T-helper 2 cell treated with Interferon-gamma antibody and Interleukin-4, amounts not matched to agents 5 μg/mL and 100 μg/mL, for 36 hours (primary cell): ENCODE measurements around the gene SERBP1.
A peak's percentile ranks its signal among the peaks of the same experiment; 100 is the strongest.
"Not testable (repeated sequence)": the region's sequence is repeated elsewhere in the genome, so short reads cannot be mapped to it uniquely, and the experiment has no call there.

ENCODE experiments used
- DNase-seq: peaks from one replicate; pipeline ENCODE4 v3.0.0; 2021; ENCODE audit warnings: low spot score
- H3K27ac Mint-ChIP-seq: one replicate; pipeline ENCODE4 v1.8.0; 2021; ENCODE audit warnings: mild to moderate bottlenecking, mixed read lengths
- H3K27me3 Mint-ChIP-seq: one replicate; pipeline ENCODE4 v1.8.0; 2021; ENCODE audit warnings: low read depth, mixed read lengths
- H3K36me3 Mint-ChIP-seq: one replicate; pipeline ENCODE4 v1.8.0; 2021; ENCODE audit warnings: low read depth, mixed read lengths
- H3K4me1 Mint-ChIP-seq: one replicate; pipeline ENCODE4 v1.8.0; 2021; ENCODE audit warnings: low read depth, mixed read lengths
- H3K4me3 Mint-ChIP-seq: one replicate; pipeline ENCODE4 v1.8.0; 2022; ENCODE audit warnings: mild to moderate bottlenecking, moderate library complexity, mixed read lengths
- H3K9me3 Mint-ChIP-seq: one replicate; pipeline ENCODE4 v1.8.0; 2021; ENCODE audit warnings: mixed read lengths

Gene SERBP1

DNA sequence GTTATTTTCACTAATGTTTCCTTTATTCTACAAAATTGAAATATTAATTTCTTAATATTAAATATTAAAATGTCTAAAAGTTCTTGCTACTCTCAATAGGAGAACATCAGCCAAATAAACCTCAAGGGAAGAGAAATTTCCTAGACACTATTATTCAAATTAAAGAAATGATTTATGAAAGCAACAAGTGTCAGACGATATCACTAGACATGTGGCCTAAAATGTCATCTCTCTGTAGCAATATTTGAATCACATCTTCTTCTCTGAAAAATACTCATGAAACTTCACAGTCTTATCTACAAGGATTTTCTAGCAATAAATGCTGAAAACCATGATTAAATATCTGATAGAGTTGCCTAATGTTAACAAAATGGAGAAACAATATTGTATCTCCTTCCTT, 2.5 kb upstream of the SERBP1 start:
- Mint-ChIP-seq H3K4me3 (peak overlapping the region; percentile 2), H3K4me1 (peaks cover 35% of the 10 kb centered on the region), H3K9me3 (no peaks in the 10 kb centered on the region), H3K27me3 (no peaks in the 10 kb centered on the region), H3K27ac (no peak overlapping the region), H3K36me3 (peaks cover 21% of the 10 kb centered on the region)
- no peak for DNase-seq

DNA sequence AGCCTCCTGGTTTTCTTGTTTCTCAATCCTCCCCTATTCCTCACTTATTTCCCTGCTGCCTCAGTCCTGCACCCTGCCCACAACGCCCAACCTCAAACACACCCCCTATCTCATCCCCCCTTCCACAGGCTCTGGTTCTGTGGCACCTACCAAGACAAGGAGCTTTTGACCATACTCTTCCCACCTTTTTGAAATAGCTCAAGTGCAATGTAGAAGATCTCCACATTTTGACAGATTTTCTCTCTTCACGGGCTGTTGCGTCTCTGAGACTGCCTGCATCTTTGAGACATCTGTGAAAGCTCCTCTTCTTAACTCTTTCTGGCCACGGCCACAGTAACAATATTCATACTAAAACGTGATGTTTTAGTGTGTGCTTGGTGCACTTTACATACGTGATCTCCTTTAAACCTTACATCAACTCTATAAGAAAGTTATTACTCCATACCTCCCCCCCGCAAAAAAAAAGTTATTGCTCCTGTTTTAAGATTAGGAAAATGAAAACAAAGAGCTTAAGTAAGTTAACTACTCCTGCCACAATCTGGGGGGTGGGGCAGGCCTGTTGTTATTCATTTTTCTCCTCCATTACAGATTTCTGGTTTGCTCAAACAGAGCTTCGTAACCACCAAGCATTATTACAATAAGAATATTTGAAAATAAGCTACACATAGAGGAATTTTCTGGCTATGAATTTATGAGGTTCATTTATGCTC, 1.8 kb upstream of the SERBP1 start:
- H3K27ac Mint-ChIP-seq: peak overlapping the region; percentile 97
- DNase-seq: no peak
- H3K9me3 Mint-ChIP-seq: no peaks in the 10 kb centered on the region
- H3K36me3 Mint-ChIP-seq: peaks cover 28% of the 10 kb centered on the region
- no peaks in the 10 kb centered on the region for H3K27me3 Mint-ChIP-seq
- H3K4me1 Mint-ChIP-seq: peaks cover 42% of the 10 kb centered on the region
- H3K4me3 Mint-ChIP-seq: peak overlapping the region; percentile 92

DNA sequence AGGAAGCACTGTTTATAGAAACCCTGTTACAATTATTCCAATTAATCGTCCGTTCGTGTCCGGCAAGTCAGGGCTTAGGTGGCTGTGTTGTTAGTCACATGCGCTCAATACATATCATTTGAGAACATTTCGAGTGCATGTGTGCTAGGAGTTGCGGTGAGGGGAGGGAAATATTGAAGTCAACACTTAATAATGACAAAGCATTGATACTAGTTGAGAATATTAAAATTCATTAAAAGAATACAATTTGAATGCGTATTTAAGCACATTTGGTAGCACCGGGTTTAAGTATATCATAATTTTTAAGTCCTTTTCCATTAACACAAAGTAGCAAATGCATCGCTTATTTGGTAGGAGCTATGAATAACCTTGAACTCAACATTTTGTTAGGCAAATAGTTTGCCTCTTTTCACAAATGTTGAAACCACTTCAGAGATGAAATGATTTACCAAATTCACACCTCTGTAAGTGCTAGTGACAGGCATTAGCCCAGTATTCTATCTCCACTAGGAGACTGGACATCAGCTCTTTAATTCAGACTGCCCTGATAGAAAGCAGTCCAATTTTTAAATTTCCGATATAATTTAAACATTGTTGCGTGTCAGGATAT, 1.1 kb upstream of the SERBP1 start:
- Mint-ChIP-seq H3K9me3 (no peaks in the 10 kb centered on the region), H3K36me3 (peaks cover 32% of the 10 kb centered on the region), H3K4me3 (peak overlapping the region; percentile 92), H3K27ac (peak overlapping the region; percentile 97), H3K27me3 (no peaks in the 10 kb centered on the region), H3K4me1 (peaks cover 44% of the 10 kb centered on the region)
- no peak for DNase-seq

DNA sequence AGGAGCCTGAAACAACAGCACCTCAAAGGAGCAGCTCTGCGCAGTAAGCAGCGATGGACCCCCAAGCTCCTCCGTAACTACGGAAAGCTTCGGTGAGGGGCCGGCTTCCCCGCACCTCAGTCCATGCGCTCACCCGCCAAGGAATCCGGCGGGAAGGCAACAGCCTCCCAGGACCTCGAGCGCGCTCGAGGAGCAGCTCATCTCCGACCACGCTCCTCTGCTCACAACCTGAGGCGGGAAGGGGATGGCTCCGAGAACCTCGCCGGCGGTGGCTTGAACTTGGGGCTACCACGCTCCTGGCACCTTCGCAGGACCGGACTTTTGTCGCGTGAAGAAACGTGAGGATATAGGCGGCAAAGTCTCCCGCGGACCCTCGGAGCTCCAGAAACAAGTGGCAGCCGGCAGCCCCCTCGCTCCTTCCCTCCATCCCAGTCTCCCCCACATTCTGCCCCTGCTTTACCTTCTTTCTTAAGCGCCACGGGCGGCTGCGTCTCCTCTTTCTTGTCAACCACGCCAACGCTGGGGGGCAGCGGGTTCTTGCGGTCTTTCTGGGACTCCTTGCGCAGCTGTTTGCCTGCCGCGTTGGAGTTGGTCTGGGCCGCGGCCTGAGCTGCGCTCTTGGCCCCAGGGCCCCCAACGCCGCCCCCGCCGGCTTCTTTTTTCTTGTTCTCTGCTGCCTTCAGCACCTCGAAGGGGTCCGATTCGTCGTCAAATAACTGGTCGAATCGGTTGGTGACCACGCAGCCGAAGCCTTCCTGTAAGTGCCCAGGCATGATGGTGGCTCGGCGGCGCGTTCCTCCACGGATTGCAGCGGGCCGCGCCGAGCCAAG, 459 bp downstream of the SERBP1 start:
- Mint-ChIP-seq H3K9me3 (no peaks in the 10 kb centered on the region), H3K27me3 (no peaks in the 10 kb centered on the region), H3K27ac (peak overlapping the region; percentile 97), H3K36me3 (peaks cover 46% of the 10 kb centered on the region), H3K4me3 (peak overlapping the region; percentile 92), H3K4me1 (peaks cover 55% of the 10 kb centered on the region)
- no peak for DNase-seq

DNA sequence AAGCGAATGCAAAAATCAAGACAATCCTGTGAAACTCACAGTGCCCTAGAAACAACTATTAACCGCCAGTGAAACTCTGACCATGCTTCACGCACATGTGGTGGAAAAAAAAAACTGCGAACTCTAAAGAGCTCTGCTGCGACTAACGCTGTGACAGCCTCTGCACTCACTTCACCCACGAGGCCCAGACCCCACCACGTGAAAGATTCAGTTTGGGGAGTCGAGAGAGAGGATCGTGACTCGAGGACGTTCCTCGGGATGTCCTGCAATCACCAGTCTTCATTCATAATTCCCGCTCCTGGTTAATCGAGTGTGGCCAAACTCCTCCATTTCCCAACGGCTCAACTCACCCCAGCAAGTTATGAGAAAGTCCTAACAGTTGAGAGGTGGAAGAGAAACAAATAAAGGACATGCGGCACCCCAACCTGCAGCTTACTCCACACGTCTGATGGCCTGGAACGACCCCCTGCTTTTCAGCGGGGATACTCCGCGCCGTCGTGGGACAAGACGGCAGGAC, 1.1 kb downstream of the SERBP1 start:
- Mint-ChIP-seq H3K27me3 (no peaks in the 10 kb centered on the region), H3K27ac (peak overlapping the region; percentile 97), H3K4me3 (peak overlapping the region; percentile 92), H3K36me3 (peaks cover 51% of the 10 kb centered on the region), H3K4me1 (peaks cover 55% of the 10 kb centered on the region), H3K9me3 (no peaks in the 10 kb centered on the region)
- DNase-seq: peak; percentile 27

DNA sequence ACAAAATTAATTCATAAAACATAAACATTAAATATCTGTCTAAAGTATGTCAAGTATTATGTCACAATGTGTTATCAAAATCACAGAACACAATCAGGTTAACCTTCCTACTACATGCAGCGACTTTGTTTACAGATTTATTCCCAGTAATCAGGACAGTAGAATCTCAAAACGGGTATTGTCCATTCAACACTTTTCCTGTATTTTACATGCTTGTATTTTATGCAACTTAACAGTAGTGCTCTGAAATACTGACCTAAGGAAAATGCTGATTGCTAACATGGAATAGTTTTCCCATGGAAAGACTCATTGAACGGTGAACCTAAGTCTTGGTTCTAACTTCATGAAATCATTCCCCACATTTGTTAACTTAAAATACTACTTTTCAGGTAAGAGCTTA, 2.3 kb downstream of the SERBP1 start:
- Mint-ChIP-seq H3K27me3 (no peaks in the 10 kb centered on the region), H3K9me3 (no peaks in the 10 kb centered on the region), H3K27ac (peak overlapping the region; percentile 39), H3K36me3 (peaks cover 63% of the 10 kb centered on the region), H3K4me1 (peaks cover 51% of the 10 kb centered on the region), H3K4me3 (peak overlapping the region; percentile 92)
- DNase-seq: no peak

DNA sequence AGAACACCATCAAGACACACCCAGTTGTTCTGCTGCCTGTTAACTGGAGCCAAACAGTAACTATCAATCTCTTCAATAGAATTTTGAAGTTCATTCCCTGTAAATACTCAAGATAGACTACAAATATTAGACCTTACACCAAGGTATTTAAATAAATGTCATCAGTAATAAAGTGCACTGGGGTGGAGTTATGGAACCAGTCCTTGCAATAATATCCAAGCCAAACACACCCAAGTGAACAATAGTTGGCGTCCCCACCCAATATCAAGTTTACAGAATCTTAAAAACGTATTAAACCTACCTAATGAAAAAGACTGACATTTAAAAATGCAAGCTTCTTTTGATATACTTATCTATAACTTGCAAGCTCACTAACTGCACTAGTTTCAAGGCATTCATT, 2.7 kb downstream of the SERBP1 start:
- Mint-ChIP-seq H3K4me3 (peak overlapping the region; percentile 92), H3K27me3 (no peaks in the 10 kb centered on the region), H3K9me3 (no peaks in the 10 kb centered on the region), H3K4me1 (peaks cover 48% of the 10 kb centered on the region), H3K36me3 (peaks cover 67% of the 10 kb centered on the region), H3K27ac (no peak overlapping the region)
- DNase-seq: no peak

DNA sequence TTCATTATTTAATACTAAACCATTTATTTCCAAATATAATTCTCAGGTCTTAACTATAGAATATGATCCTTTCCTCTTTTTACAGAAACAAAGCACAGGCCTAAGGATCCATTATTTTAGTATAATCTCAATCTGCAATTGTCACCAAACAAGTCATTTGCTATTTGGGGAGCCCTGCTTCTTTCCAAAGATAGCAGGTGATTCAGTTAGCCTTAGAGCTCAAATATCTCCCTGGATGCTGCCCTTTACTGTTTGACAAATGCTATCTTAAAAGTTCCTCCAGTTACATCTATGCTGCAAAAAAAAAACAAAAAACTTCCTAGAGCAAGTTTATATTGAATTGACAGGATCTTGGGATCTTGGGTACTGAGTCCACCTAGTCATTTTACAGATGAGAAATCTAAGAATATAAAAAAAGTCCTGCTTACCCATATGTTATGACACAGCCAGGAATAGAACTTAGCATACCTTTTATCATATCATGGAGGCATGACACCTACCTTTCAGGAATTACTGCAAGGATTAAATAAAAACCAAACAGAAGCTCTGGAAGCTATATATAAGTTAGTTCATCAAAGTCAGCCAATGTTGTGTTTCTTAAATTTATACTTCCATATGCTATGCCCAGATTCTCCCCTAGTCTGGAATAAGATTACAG, 9.2 kb downstream of the SERBP1 start:
- Mint-ChIP-seq H3K27me3 (no peaks in the 10 kb centered on the region), H3K4me1 (peaks cover 49% of the 10 kb centered on the region), H3K4me3 (no peak overlapping the region), H3K36me3 (peaks cover 87% of the 10 kb centered on the region), H3K9me3 (no peaks in the 10 kb centered on the region), H3K27ac (no peak overlapping the region)
- DNase-seq: no peak

DNA sequence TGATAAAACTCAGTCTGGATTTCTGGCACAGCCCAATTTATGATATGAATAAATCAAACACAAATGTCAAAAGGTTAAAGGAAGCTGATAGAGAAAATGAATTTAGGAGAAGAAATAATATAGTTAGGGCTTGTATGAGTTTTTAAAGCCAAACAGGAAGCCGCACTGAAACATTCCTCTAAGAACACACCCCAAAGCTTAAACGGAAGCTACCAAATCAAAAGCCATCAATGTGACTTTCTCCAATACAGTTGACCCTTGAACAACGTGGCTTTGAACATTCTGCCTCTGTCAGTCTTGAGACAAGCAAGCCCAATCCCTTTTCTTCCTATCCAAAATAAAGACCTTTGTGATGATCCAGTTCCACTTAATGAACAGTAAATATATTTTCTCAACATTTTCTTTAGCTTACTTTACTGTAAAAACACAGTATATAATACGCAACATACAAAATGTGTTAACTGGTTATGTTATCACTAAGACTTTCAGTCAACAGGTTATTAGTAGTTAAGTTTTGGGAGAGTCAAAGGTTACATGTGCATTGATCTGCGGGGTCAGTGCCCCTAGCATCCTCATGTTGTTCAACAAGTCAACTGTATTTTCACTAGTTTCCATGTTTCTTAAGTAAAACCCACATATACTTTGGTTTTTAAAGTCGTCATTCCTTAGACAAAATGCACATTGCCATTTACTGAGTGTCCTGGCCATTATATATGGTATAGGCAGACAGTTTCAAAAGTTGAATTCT, 11.2 kb downstream of the SERBP1 start:
- DNase-seq: no peak
- Mint-ChIP-seq H3K4me3 (peak overlapping the region; percentile 27), H3K9me3 (no peaks in the 10 kb centered on the region), H3K4me1 (peaks cover 43% of the 10 kb centered on the region), H3K36me3 (peaks cover 88% of the 10 kb centered on the region), H3K27me3 (no peaks in the 10 kb centered on the region), H3K27ac (no peak overlapping the region)

DNA sequence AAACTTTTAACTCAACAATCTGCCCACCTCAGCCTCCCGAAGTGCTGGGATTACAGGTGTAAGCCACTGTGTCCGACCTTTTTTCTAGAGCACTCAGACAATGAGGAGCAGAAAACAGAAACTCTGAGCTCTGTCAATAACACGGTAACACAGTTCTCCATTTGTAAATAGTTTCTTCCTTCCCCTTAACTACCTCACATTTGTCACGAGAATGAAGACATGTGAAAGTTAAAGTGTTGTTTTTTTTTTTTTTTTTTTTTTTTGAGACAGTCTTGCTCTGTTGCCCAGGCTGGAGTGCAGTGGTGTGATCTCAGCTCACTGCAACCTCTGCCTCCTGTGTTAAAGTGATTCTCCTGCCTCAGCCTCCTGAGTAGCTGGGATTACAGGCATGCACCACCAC, 12.5 kb downstream of the SERBP1 start:
- H3K9me3 Mint-ChIP-seq, H3K4me3 Mint-ChIP-seq, H3K27me3 Mint-ChIP-seq, DNase-seq, H3K27ac Mint-ChIP-seq: not testable (repeated sequence)
- Mint-ChIP-seq H3K4me1 (peaks cover 40% of the 10 kb centered on the region), H3K36me3 (peaks cover 85% of the 10 kb centered on the region)

DNA sequence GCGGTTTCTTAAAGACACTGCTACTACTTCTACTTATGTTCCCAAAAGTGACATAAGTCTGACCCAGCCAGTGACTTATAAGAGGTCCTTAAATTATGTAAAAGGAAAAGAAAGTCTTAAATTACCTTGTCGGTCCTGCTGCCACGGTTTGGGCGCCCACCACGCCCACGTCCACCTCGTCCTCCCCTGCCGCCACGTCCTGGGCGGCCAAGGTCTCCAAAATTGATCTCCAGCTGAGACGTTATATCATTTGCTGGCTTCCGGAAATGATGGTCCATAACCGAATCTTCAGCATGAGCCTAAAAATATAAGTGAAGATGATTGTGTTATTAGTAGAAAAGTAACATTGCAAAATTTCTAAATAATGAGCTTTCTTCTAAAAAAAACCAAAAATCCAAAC, 15.2 kb downstream of the SERBP1 start:
- H3K4me1 Mint-ChIP-seq: peaks cover 30% of the 10 kb centered on the region
- H3K27me3 Mint-ChIP-seq: no peaks in the 10 kb centered on the region
- no peak for DNase-seq
- no peak overlapping the region for H3K4me3 Mint-ChIP-seq
- no peaks in the 10 kb centered on the region for H3K9me3 Mint-ChIP-seq
- H3K36me3 Mint-ChIP-seq: peaks cover 85% of the 10 kb centered on the region
- H3K27ac Mint-ChIP-seq: no peak overlapping the region

DNA sequence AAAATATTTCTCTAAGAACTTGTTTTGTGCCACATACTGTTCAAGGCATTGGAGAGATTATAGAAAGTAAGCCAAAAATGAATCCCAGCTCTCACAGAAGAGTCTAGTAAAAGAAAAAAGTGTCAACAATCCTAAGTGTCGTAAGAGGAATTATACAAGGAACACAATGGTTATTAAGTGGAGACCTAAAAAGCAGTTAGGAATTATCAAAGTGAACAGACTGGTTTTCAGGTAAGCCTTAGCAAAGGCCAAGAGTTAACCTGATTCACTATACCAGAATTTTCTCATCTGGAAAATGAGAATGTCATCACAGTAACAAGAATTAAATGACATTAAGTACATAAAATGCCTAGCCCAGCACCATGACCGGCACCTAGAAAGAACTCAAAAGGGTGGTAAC, 15.6 kb downstream of the SERBP1 start:
- Mint-ChIP-seq H3K27me3 (no peaks in the 10 kb centered on the region), H3K36me3 (peaks cover 85% of the 10 kb centered on the region), H3K9me3 (no peaks in the 10 kb centered on the region), H3K27ac (no peak overlapping the region), H3K4me3 (no peak overlapping the region), H3K4me1 (peaks cover 26% of the 10 kb centered on the region)
- DNase-seq: no peak

DNA sequence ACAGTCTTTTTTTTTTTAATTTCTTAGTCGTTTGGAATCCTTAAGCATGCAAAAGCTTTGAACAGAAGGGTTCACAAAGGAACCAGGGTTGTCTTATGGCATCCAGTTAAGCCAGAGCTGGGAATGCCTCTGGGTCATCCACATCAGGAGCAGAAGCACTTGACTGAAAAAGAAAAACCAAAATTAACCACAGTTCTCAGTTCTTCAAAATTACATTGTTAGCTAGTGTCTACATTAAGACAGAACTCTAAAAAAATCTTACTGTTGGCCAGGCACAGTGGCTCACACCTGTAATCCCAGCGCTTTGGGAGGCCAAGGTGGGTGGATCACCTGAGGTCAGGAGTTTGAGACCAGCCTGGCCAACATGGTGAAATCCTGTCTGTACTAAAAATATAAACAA, 17.1 kb downstream of the SERBP1 start:
- H3K27ac Mint-ChIP-seq, H3K9me3 Mint-ChIP-seq, H3K27me3 Mint-ChIP-seq, H3K4me3 Mint-ChIP-seq, DNase-seq: not testable (repeated sequence)
- H3K4me1 Mint-ChIP-seq: peaks cover 17% of the 10 kb centered on the region
- peaks cover 80% of the 10 kb centered on the region for H3K36me3 Mint-ChIP-seq
